HepG2 (cell line): ENCODE data around the gene XPO5. TPM values are rescaled to one million over a fixed set of nuclear protein-coding genes. Genes with fewer than 3 reads are reported as not detected.

Experiments
- ATAC-seq: fragments of 200-7000 bp; cut with Tn5 transposase; 3 replicates; pipeline ENCODE4 v1.9.1; 2020; ENCODE audit warnings: mild to moderate bottlenecking, moderate library complexity
- BruUV-seq: library from RNA; stranded (reverse); fragments of 400-500 nt; replicated peaks from 2 replicates; lab custom pipeline; 2021; lab: Mats Ljungman, UMichigan
- CTCF ChIA-PET: fragments of 300-600 bp; formaldehyde crosslinking; extraction: SDS; loops from one replicate; lab custom pipeline; 2021; ENCODE audit warnings: low total read pairs, inconsistent platforms, low intra/inter-chr PET ratio; lab: Yijun Ruan, JAX
- POLR2A ChIA-PET: fragments of 350-600 bp; sonication (Branson Sonifier 250); formaldehyde crosslinking; loops from one replicate; lab custom pipeline; 2020; ENCODE audit warnings: antibody characterized with exemption, inconsistent platforms; lab: Yijun Ruan, JAX
- DNase-seq: peaks from one replicate; pipeline ENCODE4 v3.0.0-alpha.2; 2015; ENCODE audit warnings: low spot score
- FAIRE-seq: peaks from 3 replicates; lab custom pipeline; 2011; peaks lifted over from hg19 to GRCh38; lab: Jason Lieb, UNC
- H2AFZ ChIP-seq: one replicate; pipeline ENCODE4 v1.6.1; 2011; ENCODE audit warnings: low read length, inconsistent platforms
- H3K27ac ChIP-seq: fragments of 300-600 bp; 3 replicates; pipeline ENCODE4 v1.8.0; 2011; ENCODE audit warnings: mixed run types, mild to moderate bottlenecking, mixed read lengths, low read length, inconsistent platforms; ENCODE audit not compliant: insufficient read depth; ENCODE audit errors: extremely low read length
- H3K27me3 ChIP-seq, 2 experiments: fragments of 200-600 bp in 1 of 2; 2 replicates in 1 of 2; 3 replicates in 1 of 2; pipeline versions ENCODE4 v1.6.0 to v1.8.0; 2011; ENCODE audit warnings: low read length in 2 of 2, mild to moderate bottlenecking in 2 of 2, moderate library complexity in 2 of 2, inconsistent platforms in 1 of 2; ENCODE audit not compliant: insufficient read depth in 2 of 2, control insufficient read depth in 1 of 2
- H3K36me3 ChIP-seq, 2 experiments: fragments of 200-600 bp in 1 of 2; replicated peaks in 1 of 2; 2 replicates in 1 of 2; 3 replicates in 1 of 2; pipeline versions ENCODE4 v1.5.1 to v1.8.0; 2011; ENCODE audit warnings: low read length in 2 of 2, inconsistent platforms in 1 of 2; ENCODE audit not compliant: insufficient read depth in 2 of 2, control insufficient read depth in 1 of 2
- H3K4me1 ChIP-seq: 2 replicates; pipeline ENCODE4 v1.5.1; 2012; ENCODE audit warnings: low read length, inconsistent platforms; ENCODE audit not compliant: insufficient read depth
- H3K4me2 ChIP-seq: 2 replicates; pipeline ENCODE4 v1.6.0; 2011; ENCODE audit warnings: low read depth, low read length, inconsistent platforms
- H3K4me3 ChIP-seq, 3 experiments: fragments of 200-600 bp in 1 of 3; sonication (generic), shearing (Covaris generic) in 1 of 3; replicated peaks in 1 of 3; 2 replicates each; pipeline ENCODE4 v1.5.1; 2011 to 2016; ENCODE audit warnings: low read length in 3 of 3, inconsistent platforms in 2 of 3, low read depth in 2 of 3, mild to moderate bottlenecking in 2 of 3, control low read depth in 1 of 3, mixed read lengths in 1 of 3; ENCODE audit not compliant: insufficient read depth in 1 of 3
- H3K79me2 ChIP-seq: one replicate; pipeline ENCODE4 v1.6.1; 2011; ENCODE audit warnings: low read length, inconsistent platforms; ENCODE audit not compliant: insufficient read depth
- H3K9ac ChIP-seq: 2 replicates; pipeline ENCODE4 v1.6.0; 2011; ENCODE audit warnings: mild to moderate bottlenecking, low read depth, low read length, inconsistent platforms; ENCODE audit not compliant: insufficient read depth
- H3K9me3 ChIP-seq: 2 replicates; pipeline ENCODE4 v1.5.1; 2012; ENCODE audit warnings: mild to moderate bottlenecking, low read length
- H4K20me1 ChIP-seq: 2 replicates; pipeline ENCODE4 v1.6.0; 2011; ENCODE audit warnings: inconsistent platforms, mild to moderate bottlenecking, low read length, moderate library complexity; ENCODE audit not compliant: insufficient read depth
- ATM ChIP-seq: fragments of 450-650 bp; IDR thresholded peaks from 2 replicates; pipeline ENCODE4 v1.7.1; 2017; ENCODE audit warnings: mild to moderate bottlenecking, borderline replicate concordance
- FOXA3 ChIP-seq: IDR thresholded peaks from 2 replicates; pipeline ENCODE4 v1.6.1; 2016; ENCODE audit warnings: missing genetic modification reagents, missing compliant biosample characterization
- HNF4A ChIP-seq: sonication (generic); formaldehyde crosslinking; IDR thresholded peaks from 2 replicates; pipeline ENCODE4 v1.4.0; 2020; ENCODE audit warnings: missing genetic modification reagents
- NFYB ChIP-seq: sonication (generic); formaldehyde crosslinking; IDR thresholded peaks from 2 replicates; pipeline ENCODE4 v1.4.0; 2020; ENCODE audit warnings: missing genetic modification reagents
- NR2F1 ChIP-seq, 2 experiments: fragments of 450-650 bp in 1 of 2; formaldehyde crosslinking in 1 of 2; IDR thresholded peaks; 2 replicates each; pipeline versions ENCODE4 v1.5.0 to v1.6.1; 2016 to 2020; ENCODE audit warnings: mild to moderate bottlenecking in 1 of 2, missing compliant biosample characterization in 1 of 2, missing genetic modification reagents in 1 of 2, moderate library complexity in 1 of 2
- POLR2AphosphoS5 ChIP-seq: IDR thresholded peaks from 2 replicates; pipeline ENCODE4 v1.6.1; 2012; ENCODE audit warnings: low read depth, low read length
- RARA ChIP-seq: IDR thresholded peaks from 2 replicates; pipeline ENCODE4 v1.6.1; 2016; ENCODE audit warnings: missing genetic modification reagents, missing compliant biosample characterization
- ZBTB7A ChIP-seq: sonication (generic); formaldehyde crosslinking; IDR thresholded peaks from 2 replicates; pipeline ENCODE4 v1.8.0; 2022; ENCODE audit warnings: mild to moderate bottlenecking, missing genetic modification reagents
- ZFP90 ChIP-seq: sonication (generic); formaldehyde crosslinking; IDR thresholded peaks from 2 replicates; pipeline ENCODE4 v1.8.0; 2022; ENCODE audit warnings: missing genetic modification reagents, mild to moderate bottlenecking, inconsistent platforms, borderline replicate concordance
- ZNF546 ChIP-seq: sonication (generic); formaldehyde crosslinking; conservative IDR thresholded peaks from 2 replicates; pipeline ENCODE4 v1.8.1; 2023; ENCODE audit warnings: mild to moderate bottlenecking, missing genetic modification reagents
- ZNF792 ChIP-seq: IDR thresholded peaks from 2 replicates; pipeline ENCODE4 v1.6.1; 2016
- WGBS: methylation state at CpG from one replicate; pipeline ENCODE4 v1.1.6; 2017; ENCODE audit warnings: low lambda C conversion rate; 5-methylcytosine and 5-hydroxymethylcytosine counted together
- in situ Hi-C: cut with HindIII; loops from 2 replicates; pipeline ENCODE4 v1.10.0; 2017; ENCODE audit warnings: low pct_unique_long_range_greater_than_20kb; ENCODE audit not compliant: extremely low pct_ligation_motif_present
- intact Hi-C: fragments of 100-400 bp; cut with micrococcal nuclease; formaldehyde crosslinking; loops from one replicate; pipeline ENCODE4 v1.10.0; 2022; ENCODE audit not compliant: unreplicated experiment
- polyA plus RNA-seq, 8 experiments: library from polyadenylated mRNA; depleted of rRNA in 3 of 8; stranded (reverse) in 7 of 8; unstranded in 1 of 8; fragments of >200 nt; fragmentation: Illumina TruSeq in 4 of 8; extraction: Trizol in 4 of 8; gene quantifications; 2 replicates each; pipeline versions ENCODE4 v1.2.1 to v1.2.3, GENCODE V29; 2011 to 2016; ENCODE audit warnings: low read depth in 4 of 8, missing spikeins in 1 of 8, mixed read lengths in 1 of 8; ENCODE audit not compliant: insufficient read depth in 1 of 8
- total RNA-seq, 5 experiments: library from RNA; depleted of rRNA; stranded (reverse); fragments of >200 nt; fragmentation: Illumina TruSeq; extraction: Trizol; gene quantifications; 2 replicates each; pipeline ENCODE4 v1.2.3, GENCODE V29; 2016; ENCODE audit warnings: low read depth in 1 of 5
- TF ChIP-seq, protein P1 (sequence below): sonication (generic); formaldehyde crosslinking; IDR thresholded peaks from 2 replicates; pipeline ENCODE4 v1.5.1; 2020; ENCODE audit warnings: mild to moderate bottlenecking, moderate library complexity, missing genetic modification reagents
- TF ChIP-seq, protein P2 (sequence below): sonication (generic); formaldehyde crosslinking; IDR thresholded peaks from 2 replicates; pipeline ENCODE4 v1.4.0; 2020; ENCODE audit warnings: missing genetic modification reagents; ENCODE audit errors: not compliant biosample characterization
- TF ChIP-seq, protein P3 (sequence below): sonication (generic); formaldehyde crosslinking; conservative IDR thresholded peaks from 2 replicates; pipeline ENCODE4 v1.4.0; 2020; ENCODE audit warnings: mild to moderate bottlenecking, missing genetic modification reagents, moderate library complexity
- TF ChIP-seq, protein P4 (sequence below): sonication (generic); formaldehyde crosslinking; IDR thresholded peaks from 2 replicates; pipeline ENCODE4 v1.8.0; 2022; ENCODE audit warnings: missing genetic modification reagents, mild to moderate bottlenecking, moderate library complexity, borderline replicate concordance

XPO5 gene
- total and polyA plus RNA-seq, 2 of the 13 experiments (the other 11 are each of a cell fraction or from before 2014, with no cell fraction given), result 52.2 to 68.0 TPM

DNA sequence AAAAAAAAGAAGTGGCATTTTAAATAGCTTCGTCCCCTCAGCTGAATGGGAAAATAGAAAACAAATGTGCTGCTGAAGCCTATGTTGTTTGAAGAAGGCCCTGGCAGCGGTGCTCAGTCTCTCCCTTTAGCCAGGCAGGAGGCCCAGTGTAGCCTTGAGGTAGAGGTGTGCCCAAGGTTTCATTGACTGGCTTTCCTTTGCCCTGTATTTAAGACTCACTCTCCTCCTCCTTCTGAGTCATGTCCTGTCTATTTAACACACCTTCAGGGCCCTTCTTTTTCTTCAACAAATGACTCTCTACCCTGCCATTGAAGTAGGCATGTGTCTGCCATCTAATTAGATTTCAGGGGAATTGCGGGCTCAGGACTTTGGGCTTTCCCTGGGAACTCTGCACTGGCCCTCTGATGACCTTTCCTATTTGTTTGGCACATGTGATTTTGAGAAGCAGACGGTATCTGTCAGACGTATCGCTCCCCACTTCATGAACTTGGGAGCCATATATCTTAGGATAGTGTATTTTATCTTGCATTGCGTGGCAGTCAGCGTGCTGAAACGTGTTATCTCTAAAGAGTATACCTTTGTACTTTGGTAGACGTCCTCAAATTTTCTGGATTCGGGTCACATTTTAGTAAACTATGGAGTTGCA, 94.1 kb downstream of the XPO5 start:
- Histone ChIP-seq H3K4me1 (peaks cover 63% of the 10 kb centered on the region), H2AFZ (no peak overlapping the region), H3K27me3 (no peaks in the 10 kb centered on the region; a peak in 1 of 5 replicates), H3K27ac (peak overlapping the region; percentile 11), H4K20me1 (no peaks in the 10 kb centered on the region), H3K79me2 (peaks cover 62% of the 10 kb centered on the region), H3K4me2 (peak overlapping the region; percentile 53), H3K36me3 (peaks cover 0 to 3% of the 10 kb centered on the region in 2 experiments; a peak in 1 of 5 replicates), H3K4me3 (no peak overlapping the region), H3K9me3 (no peaks in the 10 kb centered on the region), H3K9ac (no peak overlapping the region)
- 84% methylated on average over 11 of the region's 11 CpGs for WGBS
- no peak for DNase-seq
- no peak for ATAC-seq
- ChIA-PET POLR2A (interaction anchor here (0.7 to 6.5 kb wide), 3 partner anchors 10 to 699 kb away, joined by 3 to 141 read pairs (median 4); no protein-coding TSS in a partner anchor), CTCF (no interaction called here)
- intact Hi-C loops (no loop called here), in situ Hi-C loops (no loop called here)
- no TSS peak for BruUV-seq
- FAIRE-seq, result no peak
- TF ChIP-seq RARA (peak; percentile 80), ZNF546 (CRISPR knock-in tag) (no peak), ZFP90 (CRISPR knock-in tag) (no peak), POLR2AphosphoS5 (peak; percentile 30; the same call in 1 of the 2 replicates), NR2F1 (CRISPR knock-in tag; IDR thresholded peaks at IDR 0.05) (peak in 1 of 2 experiments; percentile 48; a peak in 2 of 4 replicates), HNF4A (peak; percentile 71; the same call in 1 of the 2 replicates), ZNF792 (CRISPR knock-in tag) (no peak), ZBTB7A (CRISPR knock-in tag) (no peak), ATM (no peak), FOXA3 (CRISPR knock-in tag) (no peak), NFYB (CRISPR knock-in tag) (no peak)
- TF ChIP-seq, protein P1, sequence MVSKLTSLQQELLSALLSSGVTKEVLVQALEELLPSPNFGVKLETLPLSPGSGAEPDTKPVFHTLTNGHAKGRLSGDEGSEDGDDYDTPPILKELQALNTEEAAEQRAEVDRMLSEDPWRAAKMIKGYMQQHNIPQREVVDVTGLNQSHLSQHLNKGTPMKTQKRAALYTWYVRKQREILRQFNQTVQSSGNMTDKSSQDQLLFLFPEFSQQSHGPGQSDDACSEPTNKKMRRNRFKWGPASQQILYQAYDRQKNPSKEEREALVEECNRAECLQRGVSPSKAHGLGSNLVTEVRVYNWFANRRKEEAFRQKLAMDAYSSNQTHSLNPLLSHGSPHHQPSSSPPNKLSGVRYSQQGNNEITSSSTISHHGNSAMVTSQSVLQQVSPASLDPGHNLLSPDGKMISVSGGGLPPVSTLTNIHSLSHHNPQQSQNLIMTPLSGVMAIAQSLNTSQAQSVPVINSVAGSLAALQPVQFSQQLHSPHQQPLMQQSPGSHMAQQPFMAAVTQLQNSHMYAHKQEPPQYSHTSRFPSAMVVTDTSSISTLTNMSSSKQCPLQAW (CRISPR knock-in tag), result no peak
- TF ChIP-seq, protein P2, sequence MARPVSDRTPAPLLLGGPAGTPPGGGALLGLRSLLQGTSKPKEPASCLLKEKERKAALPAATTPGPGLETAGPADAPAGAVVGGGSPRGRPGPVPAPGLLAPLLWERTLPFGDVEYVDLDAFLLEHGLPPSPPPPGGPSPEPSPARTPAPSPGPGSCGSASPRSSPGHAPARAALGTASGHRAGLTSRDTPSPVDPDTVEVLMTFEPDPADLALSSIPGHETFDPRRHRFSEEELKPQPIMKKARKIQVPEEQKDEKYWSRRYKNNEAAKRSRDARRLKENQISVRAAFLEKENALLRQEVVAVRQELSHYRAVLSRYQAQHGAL, result no peak
- TF ChIP-seq, protein P3, sequence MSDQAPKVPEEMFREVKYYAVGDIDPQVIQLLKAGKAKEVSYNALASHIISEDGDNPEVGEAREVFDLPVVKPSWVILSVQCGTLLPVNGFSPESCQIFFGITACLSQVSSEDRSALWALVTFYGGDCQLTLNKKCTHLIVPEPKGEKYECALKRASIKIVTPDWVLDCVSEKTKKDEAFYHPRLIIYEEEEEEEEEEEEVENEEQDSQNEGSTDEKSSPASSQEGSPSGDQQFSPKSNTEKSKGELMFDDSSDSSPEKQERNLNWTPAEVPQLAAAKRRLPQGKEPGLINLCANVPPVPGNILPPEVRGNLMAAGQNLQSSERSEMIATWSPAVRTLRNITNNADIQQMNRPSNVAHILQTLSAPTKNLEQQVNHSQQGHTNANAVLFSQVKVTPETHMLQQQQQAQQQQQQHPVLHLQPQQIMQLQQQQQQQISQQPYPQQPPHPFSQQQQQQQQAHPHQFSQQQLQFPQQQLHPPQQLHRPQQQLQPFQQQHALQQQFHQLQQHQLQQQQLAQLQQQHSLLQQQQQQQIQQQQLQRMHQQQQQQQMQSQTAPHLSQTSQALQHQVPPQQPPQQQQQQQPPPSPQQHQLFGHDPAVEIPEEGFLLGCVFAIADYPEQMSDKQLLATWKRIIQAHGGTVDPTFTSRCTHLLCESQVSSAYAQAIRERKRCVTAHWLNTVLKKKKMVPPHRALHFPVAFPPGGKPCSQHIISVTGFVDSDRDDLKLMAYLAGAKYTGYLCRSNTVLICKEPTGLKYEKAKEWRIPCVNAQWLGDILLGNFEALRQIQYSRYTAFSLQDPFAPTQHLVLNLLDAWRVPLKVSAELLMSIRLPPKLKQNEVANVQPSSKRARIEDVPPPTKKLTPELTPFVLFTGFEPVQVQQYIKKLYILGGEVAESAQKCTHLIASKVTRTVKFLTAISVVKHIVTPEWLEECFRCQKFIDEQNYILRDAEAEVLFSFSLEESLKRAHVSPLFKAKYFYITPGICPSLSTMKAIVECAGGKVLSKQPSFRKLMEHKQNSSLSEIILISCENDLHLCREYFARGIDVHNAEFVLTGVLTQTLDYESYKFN, result 0 out of 2 replicates have a peak, but pooled peaks have one; percentile 5
- TF ChIP-seq, protein P4, sequence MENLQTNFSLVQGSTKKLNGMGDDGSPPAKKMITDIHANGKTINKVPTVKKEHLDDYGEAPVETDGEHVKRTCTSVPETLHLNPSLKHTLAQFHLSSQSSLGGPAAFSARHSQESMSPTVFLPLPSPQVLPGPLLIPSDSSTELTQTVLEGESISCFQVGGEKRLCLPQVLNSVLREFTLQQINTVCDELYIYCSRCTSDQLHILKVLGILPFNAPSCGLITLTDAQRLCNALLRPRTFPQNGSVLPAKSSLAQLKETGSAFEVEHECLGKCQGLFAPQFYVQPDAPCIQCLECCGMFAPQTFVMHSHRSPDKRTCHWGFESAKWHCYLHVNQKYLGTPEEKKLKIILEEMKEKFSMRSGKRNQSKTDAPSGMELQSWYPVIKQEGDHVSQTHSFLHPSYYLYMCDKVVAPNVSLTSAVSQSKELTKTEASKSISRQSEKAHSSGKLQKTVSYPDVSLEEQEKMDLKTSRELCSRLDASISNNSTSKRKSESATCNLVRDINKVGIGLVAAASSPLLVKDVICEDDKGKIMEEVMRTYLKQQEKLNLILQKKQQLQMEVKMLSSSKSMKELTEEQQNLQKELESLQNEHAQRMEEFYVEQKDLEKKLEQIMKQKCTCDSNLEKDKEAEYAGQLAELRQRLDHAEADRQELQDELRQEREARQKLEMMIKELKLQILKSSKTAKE (CRISPR knock-in tag), result no peak
